ENCODE measurements around the gene SLC35D3. TPM values are rescaled to one million over a fixed set of nuclear protein-coding genes. Genes with fewer than 3 reads are reported as not detected.

The SLC35D3 gene
- total and polyA plus RNA-seq, 2 donors (not counting 1 experiment from before 2014, with no cell fraction given): not detected

DNA sequence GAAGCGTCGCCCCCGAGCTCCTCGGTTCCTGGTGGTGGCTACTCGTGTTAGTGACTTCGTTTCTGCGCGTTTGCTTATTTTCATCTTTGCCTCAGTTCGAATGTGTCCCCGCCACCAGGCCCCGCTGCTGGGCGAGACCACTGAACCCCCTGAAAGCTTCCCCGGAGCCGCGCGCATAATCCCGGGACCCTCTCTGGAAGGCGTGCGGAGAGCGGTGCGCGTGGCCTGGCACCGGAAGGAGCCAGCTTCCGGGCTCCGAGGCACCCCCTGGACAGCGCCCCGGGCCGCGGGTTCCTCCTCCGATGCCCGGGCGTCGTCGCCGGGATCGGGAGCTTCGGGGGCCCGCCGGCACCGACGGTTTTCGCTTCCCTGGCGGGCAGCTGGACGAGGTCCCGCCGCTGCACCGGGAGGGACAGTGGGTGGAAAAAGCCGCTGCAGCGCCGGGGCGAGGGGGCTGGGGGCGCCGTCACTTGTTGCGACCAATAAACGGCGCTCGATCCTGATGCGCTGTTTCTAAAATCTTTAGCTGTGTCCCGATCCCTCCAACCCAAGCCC is 643 bp upstream of the SLC35D3 start:
- ChIA-PET POLR2A (interaction anchor here (0.6 kb wide), 1 partner anchor 457 kb away, joined by 3 read pairs; no protein-coding TSS in a partner anchor), CTCF (interaction anchor here (2.2 to 2.6 kb wide), 2 partner anchors 277 kb away, joined by 6 to 17 read pairs; no protein-coding TSS in a partner anchor)
- Histone ChIP-seq H3K9me3 (ENCODE audit: control extremely low read depth in 1 of 3, control insufficient read depth in 2 of 3, insufficient read depth in 1 of 3, low read length in 2 of 3) (peaks cover 0 to 27% (median 0%) of the 10 kb centered on the region in 3 donors), H2AFZ (ENCODE audit: insufficient read depth, low read depth, low read length, poor library complexity, severe bottlenecking) (peak overlapping the region; percentile 60), H3K36me3 (replicated peaks in 1 of 2; ENCODE audit: control extremely low read depth in 1 of 2, control insufficient read depth in 1 of 2, extremely low read depth in 1 of 2, insufficient read depth in 2 of 2, low read length in 1 of 2) (no peaks in the 10 kb centered on the region), H3K9ac (ENCODE audit: low read length) (peak overlapping the region; percentile 66), H3K79me2 (ENCODE audit: control insufficient read depth, insufficient read depth, low read length) (no peaks in the 10 kb centered on the region), H3K4me2 (replicated peaks; ENCODE audit: low read depth, low read length, poor library complexity, severe bottlenecking) (peak overlapping the region; percentile 98), H3K27ac (ENCODE audit: low read length in 2 of 2) (no peak overlapping the region), H3K4me3 (ENCODE audit: control extremely low read depth in 1 of 5, extremely low read depth in 1 of 5, insufficient read depth in 1 of 5, low read depth in 2 of 5, low read length in 4 of 5) (peak overlapping the region; percentile 16 to 64 (median 50)), H4K20me1 (ENCODE audit: control insufficient read depth, insufficient read depth, low read length, poor library complexity, severe bottlenecking) (no peaks in the 10 kb centered on the region), H3K4me1 (ENCODE audit: control insufficient read depth in 2 of 2, insufficient read depth in 2 of 2, low read length in 2 of 2) (peaks cover 33 to 38% of the 10 kb centered on the region in 2 donors), H3K27me3 (replicated peaks in 1 of 4; ENCODE audit: control extremely low read depth in 1 of 4, control insufficient read depth in 3 of 4, insufficient read depth in 4 of 4, low read length in 3 of 4) (peaks cover 0 to 57% (median 32%) of the 10 kb centered on the region in 4 experiments)
- H3K27ac Mint-ChIP-seq: peak overlapping the region; percentile 20
- intact Hi-C loops (cut with micrococcal nuclease): loop anchor here (10.0 kb wide), 2 partner anchors 97 to 127 kb away; partner anchors contain the start of genes MAP3K5 and PEX7
- WGBS (ENCODE audit: insufficient coverage): 2% methylated on average over 58 of the region's 59 CpGs
- peaks cover 30% of the 10 kb centered on the region for H3K4me1 Mint-ChIP-seq
- H3K4me3 Mint-ChIP-seq: peak overlapping the region; percentile 81
- TF ChIP-seq, protein P1, sequence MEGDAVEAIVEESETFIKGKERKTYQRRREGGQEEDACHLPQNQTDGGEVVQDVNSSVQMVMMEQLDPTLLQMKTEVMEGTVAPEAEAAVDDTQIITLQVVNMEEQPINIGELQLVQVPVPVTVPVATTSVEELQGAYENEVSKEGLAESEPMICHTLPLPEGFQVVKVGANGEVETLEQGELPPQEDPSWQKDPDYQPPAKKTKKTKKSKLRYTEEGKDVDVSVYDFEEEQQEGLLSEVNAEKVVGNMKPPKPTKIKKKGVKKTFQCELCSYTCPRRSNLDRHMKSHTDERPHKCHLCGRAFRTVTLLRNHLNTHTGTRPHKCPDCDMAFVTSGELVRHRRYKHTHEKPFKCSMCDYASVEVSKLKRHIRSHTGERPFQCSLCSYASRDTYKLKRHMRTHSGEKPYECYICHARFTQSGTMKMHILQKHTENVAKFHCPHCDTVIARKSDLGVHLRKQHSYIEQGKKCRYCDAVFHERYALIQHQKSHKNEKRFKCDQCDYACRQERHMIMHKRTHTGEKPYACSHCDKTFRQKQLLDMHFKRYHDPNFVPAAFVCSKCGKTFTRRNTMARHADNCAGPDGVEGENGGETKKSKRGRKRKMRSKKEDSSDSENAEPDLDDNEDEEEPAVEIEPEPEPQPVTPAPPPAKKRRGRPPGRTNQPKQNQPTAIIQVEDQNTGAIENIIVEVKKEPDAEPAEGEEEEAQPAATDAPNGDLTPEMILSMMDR (IDR thresholded peaks at IDR 0.05): no peak
- peak; percentile 87 for TF ChIP-seq EZH2 (IDR thresholded peaks at IDR 0.05; ENCODE audit: borderline replicate concordance, insufficient read depth, low read depth, low read length, poor library complexity, severe bottlenecking)
- peak; percentile 41 for DNase-seq
- H3K27me3 Mint-ChIP-seq: peaks cover 42% of the 10 kb centered on the region
- peak; percentile 18 for ATAC-seq (ENCODE audit: low read depth)
- no peaks in the 10 kb centered on the region for H3K9me3 Mint-ChIP-seq (ENCODE audit: insufficient read depth)

GRCh38 chr6:136922685-136923006 is 545 bp downstream of the SLC35D3 start:
- Histone ChIP-seq H3K9ac (ENCODE audit: low read length) (peak overlapping the region; percentile 66), H3K36me3 (replicated peaks in 1 of 2; ENCODE audit: control extremely low read depth in 1 of 2, control insufficient read depth in 1 of 2, extremely low read depth in 1 of 2, insufficient read depth in 2 of 2, low read length in 1 of 2) (no peaks in the 10 kb centered on the region), H4K20me1 (ENCODE audit: control insufficient read depth, insufficient read depth, low read length, poor library complexity, severe bottlenecking) (no peaks in the 10 kb centered on the region), H3K79me2 (ENCODE audit: control insufficient read depth, insufficient read depth, low read length) (no peaks in the 10 kb centered on the region), H3K27me3 (replicated peaks in 1 of 4; ENCODE audit: control extremely low read depth in 1 of 4, control insufficient read depth in 3 of 4, insufficient read depth in 4 of 4, low read length in 3 of 4) (peaks cover 0 to 57% (median 32%) of the 10 kb centered on the region in 4 experiments), H3K4me1 (ENCODE audit: control insufficient read depth in 2 of 2, insufficient read depth in 2 of 2, low read length in 2 of 2) (peaks cover 33 to 38% of the 10 kb centered on the region in 2 donors), H3K4me2 (replicated peaks; ENCODE audit: low read depth, low read length, poor library complexity, severe bottlenecking) (peak overlapping the region; percentile 98), H3K9me3 (ENCODE audit: control extremely low read depth in 1 of 3, control insufficient read depth in 2 of 3, insufficient read depth in 1 of 3, low read length in 2 of 3) (peaks cover 0 to 27% (median 0%) of the 10 kb centered on the region in 3 donors), H3K4me3 (ENCODE audit: control extremely low read depth in 1 of 5, extremely low read depth in 1 of 5, insufficient read depth in 1 of 5, low read depth in 2 of 5, low read length in 4 of 5) (peak overlapping the region in 3 of 5 experiments; percentile 50 to 64 (median 55)), H3K27ac (ENCODE audit: low read length in 2 of 2) (no peak overlapping the region), H2AFZ (ENCODE audit: insufficient read depth, low read depth, low read length, poor library complexity, severe bottlenecking) (peak overlapping the region; percentile 60)
- POLR2A ChIA-PET: no interaction called here
- WGBS (ENCODE audit: insufficient coverage): 2% methylated on average over 29 of the region's 29 CpGs
- intact Hi-C loops (cut with micrococcal nuclease): loop anchor here (10.0 kb wide), 2 partner anchors 98 to 128 kb away; partner anchors contain the start of genes MAP3K5 and PEX7
- ATAC-seq (ENCODE audit: low read depth) (no peak), DNase-seq (no peak)
- H3K27ac Mint-ChIP-seq: no peak overlapping the region
- H3K9me3 Mint-ChIP-seq (ENCODE audit: insufficient read depth): no peaks in the 10 kb centered on the region
- CTCF ChIA-PET: interaction anchor here (0.6 to 2.2 kb wide), 3 partner anchors 60 to 1778 kb away, joined by 3 to 17 read pairs (median 4); no protein-coding TSS in a partner anchor
- peaks cover 30% of the 10 kb centered on the region for H3K4me1 Mint-ChIP-seq
- H3K4me3 Mint-ChIP-seq: peak overlapping the region; percentile 89
- no peak for TF ChIP-seq EZH2 (IDR thresholded peaks at IDR 0.05; ENCODE audit: borderline replicate concordance, insufficient read depth, low read depth, low read length, poor library complexity, severe bottlenecking)
- TF ChIP-seq, protein P1 (IDR thresholded peaks at IDR 0.05): no peak
- H3K27me3 Mint-ChIP-seq: peaks cover 42% of the 10 kb centered on the region

Measured in B cell (primary cell).